NK-92 (cell line): ENCODE measurements around the gene ZBTB7C.

ENCODE experiments used
- DNase-seq: peaks from one replicate; lab custom pipeline; 2025; ENCODE audit not compliant: unreplicated experiment; lab: John Stamatoyannopoulos, UW

ZBTB7C gene

DNA sequence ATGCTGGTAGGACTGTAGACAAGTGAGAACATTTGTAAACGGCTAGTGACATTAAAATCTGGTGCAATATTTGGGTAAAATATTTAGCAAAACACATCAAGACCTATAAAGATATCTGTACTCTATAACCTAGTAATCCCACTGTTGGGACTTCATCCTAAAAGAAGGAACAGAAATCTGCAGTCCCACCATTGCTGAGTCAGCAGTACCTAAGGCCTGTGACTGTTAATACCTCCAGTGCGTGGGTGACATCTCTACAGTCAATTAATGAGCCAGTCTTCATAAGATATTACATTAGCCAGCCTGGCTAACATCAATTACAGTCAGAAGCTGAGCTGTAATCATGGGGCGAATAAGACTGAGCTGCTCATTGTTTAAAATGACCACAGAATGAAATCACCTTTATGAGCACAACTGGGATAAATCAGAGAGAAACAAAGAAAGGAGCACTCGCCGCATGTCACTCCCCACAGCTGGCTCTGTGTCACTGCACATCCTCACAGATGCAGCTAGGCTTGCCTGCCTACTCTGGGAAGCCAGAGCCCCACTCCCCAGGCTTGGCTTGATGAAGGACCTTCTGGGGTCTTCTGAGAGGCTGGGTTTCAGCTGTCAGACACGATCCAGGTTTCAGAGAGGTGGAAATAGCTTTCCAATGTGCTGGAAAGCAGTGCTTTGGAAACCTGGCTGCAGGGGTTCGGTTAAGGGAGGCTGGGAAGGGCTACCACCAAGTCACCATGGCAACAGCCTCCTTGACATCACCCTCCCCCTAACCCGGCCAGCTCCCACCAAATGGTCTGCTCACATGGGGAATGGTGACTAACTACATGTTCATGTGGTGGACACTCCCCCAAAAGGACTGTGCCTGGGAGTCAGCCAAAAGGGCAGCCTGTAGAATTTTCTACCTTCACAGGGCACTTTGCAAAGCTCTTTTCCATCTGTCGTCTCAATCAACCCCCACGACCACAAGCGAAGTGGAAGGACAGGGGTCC lies 145.0 kb downstream of the ZBTB7C start:
- no peak for DNase-seq

- DNase-seq, result no peak
Observed at GRCh38 chr18:48263192-48263853, 145.9 kb downstream of the ZBTB7C start.

GRCh38 chr18:48260237-48260636 lies 148.9 kb downstream of the ZBTB7C start:
- no peak for DNase-seq

DNA sequence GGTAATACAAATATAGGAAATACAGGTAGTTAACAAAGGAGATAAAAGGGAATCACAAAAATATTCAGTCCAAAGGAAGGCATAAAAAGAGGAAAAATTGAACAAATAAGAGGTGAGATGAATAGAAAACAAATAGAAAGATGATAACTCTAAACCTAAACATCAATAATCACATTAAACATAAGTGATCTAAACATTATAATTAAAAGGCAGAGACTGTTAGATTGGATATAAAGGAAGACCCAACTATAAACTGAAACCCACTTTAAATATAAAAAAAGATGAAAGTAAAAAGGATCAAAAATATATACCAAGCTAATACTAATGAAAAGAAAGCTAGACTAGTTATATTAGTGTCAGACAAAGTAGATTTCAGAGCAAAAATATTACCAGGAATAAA lies 152.3 kb downstream of the ZBTB7C start:
- no peak for DNase-seq

GRCh38 chr18:48254077-48254602 lies 155.0 kb downstream of the ZBTB7C start:
- DNase-seq, result no peak

DNA sequence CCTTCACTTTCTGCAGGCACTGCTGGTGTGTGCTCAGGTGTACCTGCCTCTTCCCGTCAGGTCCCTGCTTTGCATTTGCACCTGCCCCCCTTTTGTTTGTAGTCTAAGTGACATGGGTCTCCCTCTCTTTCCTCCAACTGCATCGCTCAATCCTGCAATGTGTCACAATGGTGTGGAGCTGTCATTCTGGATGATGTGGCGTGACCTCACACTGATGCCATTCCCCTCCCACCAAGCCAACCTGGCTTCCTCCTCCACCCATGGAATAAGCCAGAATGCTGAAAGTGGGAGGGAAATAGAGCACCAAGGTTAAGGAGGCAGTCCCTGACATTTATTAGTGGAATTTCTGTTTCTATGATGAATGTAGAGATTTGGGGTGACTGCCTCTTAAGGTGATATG lies 156.7 kb downstream of the ZBTB7C start:
- DNase-seq, result no peak

DNA sequence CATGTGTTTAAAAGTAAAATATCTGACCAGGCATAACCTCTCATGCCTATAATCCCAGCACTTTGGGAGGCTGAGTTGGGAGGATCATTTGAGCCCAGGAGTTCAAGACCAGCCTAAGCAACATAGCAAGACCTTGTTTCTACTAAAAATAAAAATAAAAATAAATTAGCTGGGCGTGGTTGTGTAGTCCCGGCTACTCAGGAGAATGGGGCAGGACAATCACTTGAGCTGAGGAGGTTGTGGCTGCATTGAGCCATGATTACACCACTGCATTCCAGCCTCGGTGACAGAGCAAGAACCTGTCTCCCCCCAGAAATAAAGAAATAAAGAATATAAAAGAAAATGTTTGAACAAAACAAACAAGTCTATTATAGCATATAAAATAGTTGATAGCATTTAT lies 158.3 kb downstream of the ZBTB7C start:
- no peak for DNase-seq

DNA sequence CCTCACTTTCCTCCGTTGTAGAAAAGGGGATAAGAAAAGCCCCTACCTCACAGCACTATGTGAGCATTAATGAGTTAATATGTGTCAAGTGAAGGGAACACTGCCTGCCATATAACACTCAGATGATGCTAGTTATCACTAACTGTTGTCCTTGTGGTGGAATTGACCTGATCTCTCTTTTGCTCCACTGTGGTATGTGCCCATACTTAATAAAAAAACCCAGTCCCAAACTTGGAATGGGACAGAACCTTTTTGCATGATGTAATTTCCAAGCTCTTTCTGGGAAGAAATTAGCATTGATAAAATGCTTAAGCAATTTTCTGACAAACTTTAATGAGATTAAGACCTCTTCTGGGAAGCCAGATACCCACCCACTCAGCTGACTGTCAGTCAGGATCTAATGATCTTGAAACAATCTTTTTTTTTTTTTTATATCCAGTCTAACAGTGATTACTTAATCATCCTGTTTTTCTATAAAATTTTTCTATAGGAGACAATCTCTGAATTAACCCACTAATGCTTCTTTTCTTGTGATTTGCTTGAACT lies 158.7 kb downstream of the ZBTB7C start:
- DNase-seq, result no peak

GRCh38 chr18:48249854-48250253 lies 159.3 kb downstream of the ZBTB7C start:
- no peak for DNase-seq

- no peak for DNase-seq
Observed at GRCh38 chr18:48244530-48244929, 164.7 kb downstream of the ZBTB7C start.

DNA sequence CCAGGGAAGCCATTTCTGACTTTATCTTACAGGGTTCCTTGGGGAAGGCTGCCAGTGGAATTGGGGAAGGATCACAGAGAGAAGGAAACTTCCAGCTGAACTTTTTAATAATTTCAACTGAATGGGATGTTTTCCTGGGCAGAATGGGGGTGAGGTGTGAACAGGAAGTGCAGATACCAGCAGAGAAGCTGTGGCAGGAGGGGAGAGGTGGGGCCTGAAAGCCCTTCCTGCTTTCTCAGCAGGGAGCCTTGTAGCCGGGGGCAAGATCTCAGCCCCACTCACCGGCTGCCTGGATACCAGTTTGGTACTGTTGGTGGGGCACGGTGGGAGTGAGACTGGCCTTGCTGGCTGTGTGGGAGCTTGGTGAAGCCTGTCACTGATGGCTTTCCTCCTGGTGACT lies 170.5 kb downstream of the ZBTB7C start:
- DNase-seq, result no peak

GRCh38 chr18:48238206-48238605 lies 171.0 kb downstream of the ZBTB7C start:
- no peak for DNase-seq

- no peak for DNase-seq
Observed at GRCh38 chr18:48236822-48237221, 172.4 kb downstream of the ZBTB7C start.

DNA sequence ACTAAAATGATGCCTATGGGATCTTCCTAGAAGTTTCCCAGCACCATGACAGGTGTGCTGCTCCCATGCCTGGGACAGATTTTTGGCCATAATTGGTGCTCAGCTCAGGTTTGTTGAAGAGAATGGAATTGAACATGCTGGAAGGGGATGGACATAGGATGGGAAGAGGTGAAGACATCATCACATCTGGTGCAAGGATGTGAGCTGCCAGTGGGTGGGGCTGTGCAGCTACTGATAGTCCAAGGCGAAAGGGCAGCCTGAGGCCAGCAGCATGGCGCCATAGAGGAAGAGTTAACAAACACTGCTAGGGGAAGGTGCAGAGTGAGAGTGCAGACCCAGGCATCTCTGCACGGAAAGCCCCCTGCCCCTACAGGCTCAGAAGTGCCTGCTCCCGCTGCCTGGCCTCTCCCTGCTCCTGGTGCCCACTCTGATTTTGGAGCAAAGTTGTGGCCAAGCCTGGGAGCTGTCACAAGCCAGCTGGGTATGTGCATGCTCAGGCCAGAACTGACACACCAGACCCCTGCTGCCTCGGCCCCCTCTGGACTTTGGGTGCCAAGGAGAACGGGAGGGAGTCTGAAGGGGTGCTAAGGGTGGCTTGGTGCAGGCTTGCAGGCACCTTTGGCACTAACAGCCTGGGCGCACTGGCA lies 178.6 kb downstream of the ZBTB7C start:
- no peak for DNase-seq

DNA sequence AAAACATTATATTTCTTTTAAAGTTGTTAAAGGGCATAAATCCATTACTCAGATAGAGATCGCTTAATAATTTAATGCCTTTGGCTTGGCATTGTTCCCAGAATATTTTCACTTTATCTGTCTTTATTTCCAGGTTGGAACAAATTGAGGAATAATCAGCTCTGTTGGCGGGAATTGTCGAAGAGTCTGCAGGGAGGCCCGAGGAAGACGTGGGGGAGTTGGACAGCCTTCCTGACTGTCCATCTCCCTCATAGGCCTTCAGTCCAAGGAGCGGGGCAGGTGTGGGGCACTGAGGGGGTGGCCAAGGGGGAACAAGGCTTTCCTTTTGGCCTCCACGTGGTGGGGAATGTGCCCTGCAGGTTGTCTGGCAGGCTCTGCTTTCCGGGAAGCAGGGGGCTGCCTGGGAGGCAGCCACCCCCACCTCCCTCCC lies 179.6 kb downstream of the ZBTB7C start:
- no peak for DNase-seq

DNA sequence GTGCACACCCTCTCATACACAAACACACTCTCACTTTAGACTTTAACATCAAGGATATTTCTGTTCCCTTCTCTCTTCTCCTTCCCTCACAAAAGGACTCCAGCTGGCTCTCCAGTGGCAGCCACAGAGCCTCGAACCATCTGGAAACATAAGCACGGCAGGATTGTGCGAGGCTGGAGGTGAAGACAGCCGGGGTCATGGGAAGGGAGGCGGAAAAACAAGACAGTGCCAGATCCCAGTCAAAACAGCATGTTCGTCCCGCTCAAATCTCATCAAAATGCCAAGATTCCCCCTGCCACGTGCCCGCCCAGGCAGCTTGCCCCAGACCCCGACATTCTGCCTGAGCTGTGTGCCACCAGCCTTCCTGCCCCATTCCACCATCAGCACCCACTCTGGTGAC lies 180.3 kb downstream of the ZBTB7C start:
- no peak for DNase-seq

DNA sequence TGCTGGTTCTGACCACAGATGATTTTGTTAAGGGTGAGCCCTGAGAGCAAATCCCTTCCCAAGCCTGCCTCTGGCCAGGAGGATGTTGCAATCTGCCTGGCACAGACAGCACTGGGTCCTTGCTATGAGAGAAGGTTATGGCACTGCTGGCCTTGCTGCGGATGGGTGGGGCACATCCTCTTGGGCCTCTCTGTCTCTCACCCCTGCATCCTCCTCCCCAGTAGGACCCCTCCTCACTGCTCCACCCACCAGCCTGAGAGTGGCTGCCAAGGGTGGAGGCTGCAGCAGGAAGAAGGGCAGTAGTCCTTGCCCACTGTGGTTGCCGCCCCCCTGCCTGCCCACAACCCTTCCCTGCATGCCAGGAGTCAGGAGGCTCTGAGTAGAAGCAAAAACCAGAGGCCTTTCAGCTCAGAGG lies 180.9 kb downstream of the ZBTB7C start:
- DNase-seq, result no peak

DNA sequence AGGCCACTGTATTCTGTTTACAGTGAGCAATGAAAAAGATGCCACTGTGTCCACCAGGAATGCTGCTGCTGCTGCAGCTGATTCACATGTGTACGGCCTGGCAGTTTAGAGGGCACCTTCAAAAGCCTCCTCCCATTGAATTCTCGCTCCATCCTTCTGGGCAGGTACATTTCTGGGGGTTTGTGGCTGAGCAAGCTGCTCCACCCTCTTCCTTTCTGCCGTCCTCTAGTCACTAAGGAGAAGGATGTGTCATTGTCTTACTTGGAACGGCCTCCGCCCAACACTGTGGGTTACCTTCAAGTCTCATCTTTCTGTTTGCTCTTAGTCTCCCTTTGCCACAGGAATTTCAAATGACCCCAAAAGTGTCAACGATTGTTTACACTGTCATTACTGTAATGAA lies 182.0 kb downstream of the ZBTB7C start:
- DNase-seq, result no peak

GRCh38 chr18:48226401-48226800 lies 182.8 kb downstream of the ZBTB7C start:
- DNase-seq, result no peak

DNA sequence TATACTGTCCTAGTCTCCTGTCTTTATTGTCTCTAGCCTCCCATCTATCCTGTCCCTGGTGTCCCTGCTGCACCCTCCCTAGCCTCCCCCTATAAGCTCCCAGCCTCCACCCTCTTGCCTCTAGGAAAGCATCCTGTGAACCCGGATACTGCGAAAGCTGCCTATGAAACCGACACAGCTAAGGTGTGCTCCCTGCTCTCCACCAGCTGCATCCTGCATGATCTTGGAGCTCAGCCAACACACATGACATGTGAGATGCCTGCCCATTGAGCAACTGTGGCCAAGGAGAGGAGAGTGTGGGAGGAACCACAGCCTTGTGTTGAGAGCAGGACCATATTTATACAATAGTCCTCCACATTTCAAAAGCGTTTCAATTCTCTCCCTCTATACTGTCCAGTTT lies 187.1 kb downstream of the ZBTB7C start:
- no peak for DNase-seq

- DNase-seq, result no peak
Observed at GRCh38 chr18:48219810-48220499, 189.2 kb downstream of the ZBTB7C start.
